Fibroblast of lung (primary cell): ENCODE results near the gene AQP5. TPM values are rescaled to one million over a fixed set of nuclear protein-coding genes. Genes with fewer than 3 reads are reported as not detected.

ENCODE experiments used
- DNase-seq, 2 donors: peaks; one replicate each; pipeline versions ENCODE4 v3.0.0 to v3.0.0-alpha.2; 2010; ENCODE audit warnings: low read depth in 2 of 2
- H2AFZ ChIP-seq: 2 replicates; pipeline ENCODE4 v1.5.1; 2012; ENCODE audit warnings: low read length, control low read depth, inconsistent platforms
- H3K27ac ChIP-seq: 2 replicates; pipeline ENCODE4 v1.5.1; 2011; ENCODE audit warnings: low read length, control low read depth; ENCODE audit not compliant: insufficient read depth
- H3K27me3 ChIP-seq: 2 replicates; pipeline ENCODE4 v1.5.1; 2011; ENCODE audit warnings: mild to moderate bottlenecking, low read length; ENCODE audit not compliant: control insufficient read depth, insufficient read depth
- H3K36me3 ChIP-seq: 2 replicates; pipeline ENCODE4 v1.5.1; 2011; ENCODE audit warnings: low read length; ENCODE audit not compliant: control insufficient read depth, insufficient read depth
- H3K4me1 ChIP-seq: 2 replicates; pipeline ENCODE4 v1.5.1; 2011; ENCODE audit warnings: low read length; ENCODE audit not compliant: control insufficient read depth, insufficient read depth; ENCODE audit errors: extremely low read depth
- H3K4me2 ChIP-seq: 2 replicates; pipeline ENCODE4 v1.5.1; 2011; ENCODE audit warnings: low read length, control low read depth; ENCODE audit not compliant: insufficient read depth; ENCODE audit errors: extremely low read depth
- H3K4me3 ChIP-seq, 4 experiments: fragments of 200-600 bp in 1 of 4; sonication (generic) in 1 of 4; replicated peaks in 1 of 4; 2 replicates each; pipeline ENCODE4 v1.5.1; 2011 to 2016; ENCODE audit warnings: low read length in 4 of 4, low read depth in 3 of 4, mild to moderate bottlenecking in 3 of 4, control low read depth in 2 of 4, inconsistent platforms in 1 of 4, mixed read lengths in 1 of 4; ENCODE audit not compliant: insufficient read depth in 1 of 4; ENCODE audit errors: control extremely low read depth in 1 of 4
- H3K79me2 ChIP-seq: 2 replicates; pipeline ENCODE4 v1.5.1; 2012; ENCODE audit warnings: mild to moderate bottlenecking, low read length, inconsistent platforms; ENCODE audit not compliant: control insufficient read depth, insufficient read depth
- H3K9ac ChIP-seq: 2 replicates; pipeline ENCODE4 v1.5.1; 2011; ENCODE audit warnings: mild to moderate bottlenecking, low read length, control low read depth; ENCODE audit not compliant: insufficient read depth
- H3K9me3 ChIP-seq: 2 replicates; pipeline ENCODE4 v1.5.1; 2012; ENCODE audit warnings: low read depth, low read length; ENCODE audit not compliant: control insufficient read depth, insufficient read depth
- H4K20me1 ChIP-seq: 2 replicates; pipeline ENCODE4 v1.5.1; 2011; ENCODE audit warnings: low read length; ENCODE audit not compliant: control insufficient read depth, insufficient read depth; ENCODE audit errors: extremely low read depth
- EZH2 ChIP-seq: IDR thresholded peaks from 2 replicates; pipeline ENCODE4 v1.5.1; 2012; ENCODE audit warnings: low read length, control low read depth, mild to moderate bottlenecking; ENCODE audit errors: missing control alignments
- polyA plus RNA-seq, 2 donors: library from polyadenylated mRNA; depleted of rRNA in 1 of 2; stranded (reverse) in 1 of 2; unstranded in 1 of 2; fragments of >200 nt; gene quantifications; 2 replicates each; pipeline ENCODE4 v1.2.1, GENCODE V29; 2011 to 2012; ENCODE audit warnings: missing spikeins in 1 of 2
- total RNA-seq: library from RNA; depleted of rRNA; stranded (reverse); fragments of >200 nt; gene quantifications from 2 replicates; pipeline ENCODE4 v1.2.1, GENCODE V29; 2014
- TF ChIP-seq, protein P1 (sequence below), 2 donors: IDR thresholded peaks in 1 of 2; conservative IDR thresholded peaks in 1 of 2; 1 replicate in 1 of 2; 2 replicates in 1 of 2; pipeline ENCODE4 v1.5.1; 2011 to 2012; ENCODE audit warnings: low read length in 2 of 2, control low read depth in 1 of 2, inconsistent platforms in 1 of 2, low read depth in 1 of 2, mild to moderate bottlenecking in 1 of 2

Gene AQP5
- total and polyA plus RNA-seq, 2 donors (not counting 1 experiment from before 2014, with no cell fraction given), result not detected

DNA sequence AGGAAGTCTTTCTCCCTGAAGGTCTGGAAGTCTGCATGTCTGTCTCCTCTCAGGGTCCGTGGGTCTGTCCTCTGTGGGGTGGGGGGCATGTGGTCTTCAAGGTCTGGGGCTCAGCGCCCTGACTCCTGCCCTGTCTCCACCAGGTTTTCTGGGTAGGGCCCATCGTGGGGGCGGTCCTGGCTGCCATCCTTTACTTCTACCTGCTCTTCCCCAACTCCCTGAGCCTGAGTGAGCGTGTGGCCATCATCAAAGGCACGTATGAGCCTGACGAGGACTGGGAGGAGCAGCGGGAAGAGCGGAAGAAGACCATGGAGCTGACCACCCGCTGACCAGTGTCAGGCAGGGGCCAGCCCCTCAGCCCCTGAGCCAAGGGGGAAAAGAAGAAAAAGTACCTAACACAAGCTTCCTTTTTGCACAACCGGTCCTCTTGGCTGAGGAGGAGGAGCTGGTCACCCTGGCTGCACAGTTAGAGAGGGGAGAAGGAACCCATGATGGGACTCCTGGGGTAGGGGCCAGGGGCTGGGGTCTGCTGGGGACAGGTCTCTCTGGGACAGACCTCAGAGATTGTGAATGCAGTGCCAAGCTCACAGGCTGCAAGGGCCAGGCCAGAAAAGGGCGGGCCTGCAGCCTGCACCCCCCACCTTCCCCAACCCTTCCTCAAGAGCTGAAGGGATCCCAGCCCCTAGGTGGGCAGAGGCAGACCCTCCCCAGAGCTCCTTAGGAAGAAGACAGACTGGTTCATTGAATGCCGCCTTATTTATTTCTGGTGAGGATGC, 3.4 kb downstream of the AQP5 start:
- Histone ChIP-seq H3K36me3 (no peaks in the 10 kb centered on the region), H3K9me3 (no peaks in the 10 kb centered on the region), H4K20me1 (no peaks in the 10 kb centered on the region), H3K9ac (no peak overlapping the region), H3K4me3 (no peak overlapping the region), H3K4me1 (peaks cover 2% of the 10 kb centered on the region), H3K79me2 (no peaks in the 10 kb centered on the region), H3K4me2 (no peak overlapping the region), H3K27ac (no peak overlapping the region), H2AFZ (no peak overlapping the region), H3K27me3 (peaks cover 55% of the 10 kb centered on the region)
- DNase-seq, result no peak
- TF ChIP-seq, protein P1, sequence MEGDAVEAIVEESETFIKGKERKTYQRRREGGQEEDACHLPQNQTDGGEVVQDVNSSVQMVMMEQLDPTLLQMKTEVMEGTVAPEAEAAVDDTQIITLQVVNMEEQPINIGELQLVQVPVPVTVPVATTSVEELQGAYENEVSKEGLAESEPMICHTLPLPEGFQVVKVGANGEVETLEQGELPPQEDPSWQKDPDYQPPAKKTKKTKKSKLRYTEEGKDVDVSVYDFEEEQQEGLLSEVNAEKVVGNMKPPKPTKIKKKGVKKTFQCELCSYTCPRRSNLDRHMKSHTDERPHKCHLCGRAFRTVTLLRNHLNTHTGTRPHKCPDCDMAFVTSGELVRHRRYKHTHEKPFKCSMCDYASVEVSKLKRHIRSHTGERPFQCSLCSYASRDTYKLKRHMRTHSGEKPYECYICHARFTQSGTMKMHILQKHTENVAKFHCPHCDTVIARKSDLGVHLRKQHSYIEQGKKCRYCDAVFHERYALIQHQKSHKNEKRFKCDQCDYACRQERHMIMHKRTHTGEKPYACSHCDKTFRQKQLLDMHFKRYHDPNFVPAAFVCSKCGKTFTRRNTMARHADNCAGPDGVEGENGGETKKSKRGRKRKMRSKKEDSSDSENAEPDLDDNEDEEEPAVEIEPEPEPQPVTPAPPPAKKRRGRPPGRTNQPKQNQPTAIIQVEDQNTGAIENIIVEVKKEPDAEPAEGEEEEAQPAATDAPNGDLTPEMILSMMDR (conservative IDR thresholded peaks at IDR 0.05 in 1 of 2, IDR thresholded peaks at IDR 0.05 in 1 of 2; ENCODE audit: low read depth in 1 of 2, low read length in 2 of 2), result no peak
- no peak for TF ChIP-seq EZH2

DNA sequence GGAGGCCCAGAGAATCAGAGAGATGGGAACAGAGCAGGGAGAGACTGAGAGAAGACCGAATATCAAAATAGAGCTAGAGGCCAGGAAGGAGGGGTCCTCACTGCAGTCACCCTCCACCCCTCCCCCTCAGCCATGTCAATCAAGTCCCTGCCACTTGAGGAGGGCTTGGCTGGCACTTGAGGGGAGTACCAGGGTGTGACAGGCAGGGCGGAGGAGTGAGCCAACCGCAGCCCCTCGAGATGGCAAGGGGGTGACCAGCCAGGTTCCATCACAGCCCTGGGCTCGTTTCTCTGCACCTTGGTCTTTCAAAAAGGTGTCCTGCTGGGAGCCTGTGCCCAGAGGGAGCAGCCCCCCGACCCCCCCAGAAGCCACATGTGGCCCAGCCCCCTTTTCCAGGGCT, 4.2 kb downstream of the AQP5 start:
- H3K27me3 ChIP-seq, result peaks cover 47% of the 10 kb centered on the region
- no peak for DNase-seq

DNA sequence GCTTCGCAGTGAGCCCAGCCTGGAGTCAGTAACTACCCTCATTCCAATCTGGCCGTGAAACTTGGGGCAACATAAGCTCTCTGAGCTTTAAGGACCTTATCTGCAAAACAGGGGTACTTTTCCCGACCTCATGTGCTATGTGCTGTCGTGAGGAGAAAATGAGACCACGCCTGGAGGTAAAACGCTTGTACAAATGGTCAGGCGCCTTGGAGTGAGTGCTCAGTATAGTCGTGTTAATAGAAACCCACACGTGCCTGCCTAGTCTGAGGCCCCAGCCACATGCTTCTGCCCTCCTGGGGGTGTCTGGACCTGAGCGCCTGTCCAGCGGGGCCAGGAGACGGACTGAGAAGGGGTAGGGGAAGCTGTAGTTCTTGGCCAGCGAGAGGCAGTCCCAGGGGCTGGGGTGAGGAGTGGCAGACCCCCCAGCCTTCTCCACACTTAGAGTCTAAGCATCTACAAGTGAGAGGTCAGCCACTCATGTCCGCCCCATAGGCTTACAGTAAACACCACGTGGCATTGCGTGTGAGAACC, 4.9 kb downstream of the AQP5 start:
- Histone ChIP-seq H3K4me2 (no peak overlapping the region), H3K36me3 (no peaks in the 10 kb centered on the region), H3K9ac (no peak overlapping the region), H2AFZ (no peak overlapping the region), H4K20me1 (no peaks in the 10 kb centered on the region), H3K27me3 (peaks cover 45% of the 10 kb centered on the region), H3K4me3 (no peak overlapping the region), H3K9me3 (no peaks in the 10 kb centered on the region), H3K27ac (no peak overlapping the region), H3K79me2 (no peaks in the 10 kb centered on the region), H3K4me1 (peaks cover 2% of the 10 kb centered on the region)
- DNase-seq, result no peak
- TF ChIP-seq, protein P1 (conservative IDR thresholded peaks at IDR 0.05 in 1 of 2, IDR thresholded peaks at IDR 0.05 in 1 of 2; ENCODE audit: low read depth in 1 of 2, low read length in 2 of 2), result no peak
- no peak for TF ChIP-seq EZH2

More for the DNA sequence above, 4.2 kb downstream of the AQP5 start:
- Histone ChIP-seq H3K9me3 (no peaks in the 10 kb centered on the region), H3K9ac (no peak overlapping the region), H3K4me1 (peaks cover 2% of the 10 kb centered on the region), H3K79me2 (no peaks in the 10 kb centered on the region), H4K20me1 (no peaks in the 10 kb centered on the region), H2AFZ (no peak overlapping the region), H3K36me3 (no peaks in the 10 kb centered on the region), H3K4me3 (no peak overlapping the region), H3K4me2 (no peak overlapping the region), H3K27ac (no peak overlapping the region)
- TF ChIP-seq EZH2, result no peak
- TF ChIP-seq, protein P1 (conservative IDR thresholded peaks at IDR 0.05 in 1 of 2, IDR thresholded peaks at IDR 0.05 in 1 of 2; ENCODE audit: low read depth in 1 of 2, low read length in 2 of 2), result no peak
